GM12878 (cell line): ENCODE data around the gene CMTM4. TPM values are rescaled to one million over a fixed set of nuclear protein-coding genes. Genes with fewer than 3 reads are reported as not detected.
A peak's percentile ranks its signal among the peaks of the same experiment; 100 is the strongest.

Experiments
- ATAC-seq: fragments of 200-7000 bp; cut with Tn5 transposase; 3 replicates; pipeline ENCODE4 v1.9.1; 2020; ENCODE audit warnings: mild to moderate bottlenecking, moderate library complexity
- BruUV-seq: library from RNA; stranded (reverse); fragments of 400-500 nt; replicated peaks from 2 replicates; lab custom pipeline; 2021; lab: Mats Ljungman, UMichigan
- CTCF ChIA-PET: fragments of 300-600 bp; sonication (Branson Sonifier 250); formaldehyde crosslinking; extraction: SDS; loops from one replicate; lab custom pipeline; 2021; ENCODE audit warnings: inconsistent platforms; lab: Yijun Ruan, JAX
- POLR2A ChIA-PET: fragments of 350-600 bp; formaldehyde crosslinking; extraction: SDS; loops from one replicate; lab custom pipeline; 2021; ENCODE audit warnings: inconsistent platforms; lab: Charles Lee
- RAD21 ChIA-PET: fragments of 300-600 bp; sonication (Branson Sonifier 250); formaldehyde crosslinking; loops from one replicate; lab custom pipeline; 2023; ENCODE audit warnings: antibody characterized with exemption; ENCODE audit not compliant: unreplicated experiment; lab: Charles Lee
- SMC1A ChIA-PET: fragments of 300-600 bp; sonication (Branson Sonifier 250); formaldehyde crosslinking; loops from one replicate; lab custom pipeline; 2023; ENCODE audit not compliant: unreplicated experiment, uncharacterized antibody; lab: Charles Lee
- DNase-seq: peaks from one replicate; pipeline ENCODE4 v3.0.0-alpha.2; 2011; ENCODE audit warnings: low read depth, low spot score
- FAIRE-seq: peaks from 3 replicates; lab custom pipeline; 2011; peaks lifted over from hg19 to GRCh38; lab: Jason Lieb, UNC
- H2AFZ ChIP-seq: 2 replicates; pipeline ENCODE4 v1.6.0; 2011; ENCODE audit warnings: low read depth, low read length, control low read depth; ENCODE audit not compliant: control insufficient read depth
- H3K27ac ChIP-seq: 2 replicates; pipeline ENCODE4 v1.5.1; 2011; ENCODE audit warnings: control low read depth; ENCODE audit not compliant: control insufficient read depth, insufficient read depth
- H3K27me3 ChIP-seq, 2 experiments: replicated peaks in 1 of 2; 2 replicates each; pipeline versions ENCODE4 v1.6.0 to v1.6.1; 2011; ENCODE audit warnings: low read length in 1 of 2; ENCODE audit not compliant: control insufficient read depth in 2 of 2, insufficient read depth in 2 of 2
- H3K36me3 ChIP-seq, 2 experiments: 2 replicates each; pipeline ENCODE4 v1.5.1; 2011; ENCODE audit warnings: low read length in 1 of 2; ENCODE audit not compliant: control insufficient read depth in 2 of 2, insufficient read depth in 2 of 2
- H3K4me1 ChIP-seq: 2 replicates; pipeline ENCODE4 v1.6.1; 2011; ENCODE audit warnings: mild to moderate bottlenecking, low read length, moderate library complexity, mixed read lengths; ENCODE audit not compliant: control insufficient read depth, insufficient read depth
- H3K4me2 ChIP-seq: 2 replicates; pipeline ENCODE4 v1.6.0; 2011; ENCODE audit warnings: control low read depth; ENCODE audit not compliant: control insufficient read depth, insufficient read depth
- H3K4me3 ChIP-seq: fragments of 200-600 bp; sonication (generic); 2 replicates; pipeline ENCODE4 v1.5.1; 2016
- H3K79me2 ChIP-seq: 2 replicates; pipeline ENCODE4 v1.6.0; 2011; ENCODE audit warnings: low read length; ENCODE audit not compliant: control insufficient read depth, insufficient read depth
- H3K9ac ChIP-seq: 2 replicates; pipeline ENCODE4 v1.8.0; 2011; ENCODE audit warnings: low read length, control low read depth, mixed read lengths; ENCODE audit not compliant: control insufficient read depth, insufficient read depth
- H3K9me3 ChIP-seq: replicated peaks from 3 replicates; pipeline ENCODE4 v1.5.1; 2011; ENCODE audit warnings: mild to moderate bottlenecking, low read length; ENCODE audit not compliant: control insufficient read depth, insufficient read depth
- H4K20me1 ChIP-seq: 2 replicates; pipeline ENCODE4 v1.6.0; 2011; ENCODE audit not compliant: control insufficient read depth, insufficient read depth
- BHLHE40 ChIP-seq, 2 experiments: fragments of 450-650 bp in 1 of 2; IDR thresholded peaks; 2 replicates each; pipeline ENCODE4 v1.6.1; 2011 to 2017; ENCODE audit warnings: low read depth in 2 of 2, borderline replicate concordance in 1 of 2, improper control_type of control experiment in 1 of 2, low read length in 1 of 2, mild to moderate bottlenecking in 1 of 2
- HDAC2 ChIP-seq: fragments of 200-600 bp; sonication (generic); IDR thresholded peaks from 2 replicates; pipeline ENCODE4 v1.6.1; 2017
- IRF4 ChIP-seq: IDR thresholded peaks from 2 replicates; pipeline ENCODE4 v1.6.1; 2011; ENCODE audit warnings: low read depth, low read length
- KDM1A ChIP-seq: fragments of 200-600 bp; sonication (generic); IDR thresholded peaks from 2 replicates; pipeline ENCODE4 v1.6.1; 2016; ENCODE audit warnings: borderline replicate concordance
- POU2F2 ChIP-seq: IDR thresholded peaks from 3 replicates; pipeline ENCODE4 v1.6.1; 2011; ENCODE audit warnings: low read depth, mild to moderate bottlenecking, low read length, borderline replicate concordance
- RELA ChIP-seq: fragments of 450-650 bp; IDR thresholded peaks from 2 replicates; pipeline ENCODE4 v1.8.0; 2014; ENCODE audit warnings: borderline replicate concordance; ENCODE audit not compliant: partially characterized antibody
- SMAD1 ChIP-seq: fragments of 450-650 bp; IDR thresholded peaks from 2 replicates; pipeline ENCODE4 v1.6.1; 2018; ENCODE audit warnings: mild to moderate bottlenecking, low read depth; ENCODE audit not compliant: partially characterized antibody
- TCF12 ChIP-seq: IDR thresholded peaks from 2 replicates; pipeline ENCODE4 v1.6.1; 2011; ENCODE audit warnings: low read depth, mild to moderate bottlenecking, low read length
- YBX1 ChIP-seq: fragments of 450-650 bp; IDR thresholded peaks from 2 replicates; pipeline ENCODE4 v1.6.1; 2016; ENCODE audit warnings: antibody characterized with exemption
- ZNF24 ChIP-seq: fragments of 450-650 bp; IDR thresholded peaks from 2 replicates; pipeline ENCODE4 v1.6.1; 2017; ENCODE audit warnings: antibody characterized with exemption, mild to moderate bottlenecking
- WGBS: methylation state at CpG from one replicate; pipeline ENCODE4 v1.1.6; 2016; ENCODE audit warnings: low lambda C conversion rate; ENCODE audit not compliant: insufficient replicate concordance, insufficient coverage; ENCODE audit errors: missing lambda C conversion rate; 5-methylcytosine and 5-hydroxymethylcytosine counted together
- in situ Hi-C: fragments of 300-500 bp; cut with MboI; formaldehyde crosslinking; loops from 9 replicates; pipeline ENCODE4 v1.14.3; 2018; ENCODE audit warnings: mixed read lengths
- intact Hi-C: fragments of 100-400 bp; cut with micrococcal nuclease; formaldehyde crosslinking; loops from one replicate; pipeline ENCODE4 v1.14.2; 2022; ENCODE audit not compliant: unreplicated experiment
- polyA plus RNA-seq, 11 experiments: library from polyadenylated mRNA; depleted of rRNA in 4 of 11; unstranded in 6 of 11; stranded (reverse) in 5 of 11; fragments of >200 nt; fragmentation: Nextera tagmentation in 4 of 11; fragmentation: Illumina TruSeq in 1 of 11; extraction: Ambion mirVana in 4 of 11; extraction: Trizol in 1 of 11; gene quantifications; 1 replicate in 1 of 11; 2 replicates in 10 of 11; pipeline versions ENCODE4 v1.2.1 to v1.2.3, GENCODE V29; 2011 to 2016; ENCODE audit warnings: inconsistent platforms in 2 of 11, missing spikeins in 2 of 11, low read depth in 1 of 11
- total RNA-seq, 4 experiments: library from RNA; depleted of rRNA in 3 of 4; stranded (reverse); fragments of >200 nt in 3 of 4; fragmentation: Illumina TruSeq in 1 of 4; extraction: Trizol in 1 of 4; gene quantifications; 2 replicates each; pipeline versions ENCODE4 v1.2.1 to v1.2.3, GENCODE V29; 2013 to 2021
- TF ChIP-seq, protein P1 (sequence below): IDR thresholded peaks from 2 replicates; pipeline ENCODE4 v1.6.1; 2011; ENCODE audit warnings: low read depth, mild to moderate bottlenecking, low read length, moderate library complexity, borderline replicate concordance; ENCODE audit errors: extremely low read depth
- TF ChIP-seq, protein P2 (sequence below): fragments of 450-650 bp; formaldehyde crosslinking; IDR thresholded peaks from 2 replicates; pipeline ENCODE4 v1.4.0; 2022; ENCODE audit warnings: mild to moderate bottlenecking, moderate library complexity

The CMTM4 gene
- total and polyA plus RNA-seq, 10 of the 15 experiments (the other 5 are each of a cell fraction or from before 2014, with no cell fraction given), result 0.02 to 0.43 (median 0.15) TPM; not detected in 2

DNA sequence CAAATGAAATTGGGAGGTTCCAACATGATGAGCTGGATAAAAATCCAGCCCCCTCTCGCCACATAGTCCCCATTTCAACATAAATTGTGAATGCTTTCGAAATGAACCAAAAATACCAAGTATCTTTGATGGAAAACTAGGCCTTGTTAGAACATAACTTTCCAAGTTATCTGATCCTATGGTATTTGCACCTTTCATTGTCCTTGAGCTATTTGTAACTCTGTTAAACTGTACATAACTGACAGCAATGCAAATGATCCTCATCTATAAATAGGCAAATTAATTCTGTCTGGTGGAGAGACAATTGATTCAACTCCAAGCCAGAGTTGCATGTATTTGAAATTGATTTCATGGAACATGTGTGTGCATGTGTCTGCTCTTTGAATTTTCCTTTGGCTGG is 18.2 kb downstream of the CMTM4 start (continued):
- TF ChIP-seq RELA, result no peak

DNA sequence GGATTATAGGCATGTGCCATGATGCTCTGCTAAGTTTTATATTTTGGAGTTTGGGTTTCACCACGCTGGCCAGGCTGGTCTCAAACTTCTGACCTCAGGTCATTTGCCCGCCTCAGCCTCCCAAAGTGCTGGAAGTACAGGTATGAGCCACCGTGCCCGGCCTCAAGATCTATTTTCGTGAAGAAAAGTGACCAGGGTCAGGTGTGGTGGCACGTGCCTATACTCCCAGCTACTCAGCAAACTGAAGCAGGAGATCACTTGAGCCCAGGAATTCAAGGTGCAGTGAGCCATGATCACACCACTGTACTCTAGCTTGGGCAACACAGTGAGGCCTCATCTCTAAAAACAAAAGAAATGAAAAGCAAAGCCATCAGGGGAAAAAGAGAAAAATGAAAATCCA is 18.7 kb downstream of the CMTM4 start:
- H3K9me3 ChIP-seq, result no peaks in the 10 kb centered on the region
- ATAC-seq (no peak), DNase-seq (no peak), FAIRE-seq (no peak)
- no peak overlapping the region for H2AFZ ChIP-seq
- H3K4me1 ChIP-seq, result no peaks in the 10 kb centered on the region
- 5% methylated on average over 6 of the region's 6 CpGs for WGBS
- no peak overlapping the region for H3K27ac ChIP-seq
- H4K20me1 ChIP-seq, result no peaks in the 10 kb centered on the region
- RAD21 ChIA-PET, result no interaction called here
- no peaks in the 10 kb centered on the region for H3K79me2 ChIP-seq
- H3K9ac ChIP-seq, result no peak overlapping the region
- TF ChIP-seq TCF12 (no peak), BHLHE40 (IDR thresholded peaks at IDR 0.05; ENCODE audit: borderline replicate concordance in 1 of 2, low read depth in 2 of 2, low read length in 1 of 2) (0 out of 4 replicates have a peak, but pooled peaks of 1 of the 2 experiments have one; percentile 7)
- intact Hi-C loops, result no loop called here
- POLR2A ChIA-PET, result no interaction called here
- H3K4me2 ChIP-seq, result no peak overlapping the region
- SMC1A ChIA-PET, result no interaction called here
- in situ Hi-C loops, result no loop called here
- CTCF ChIA-PET, result interaction anchor here (1.2 kb wide), 2 partner anchors 14 to 26 kb away, joined by 3 to 5 read pairs; no protein-coding TSS in a partner anchor
- no TSS peak for BruUV-seq
- no peak overlapping the region for H3K4me3 ChIP-seq
- no peaks in the 10 kb centered on the region for H3K27me3 ChIP-seq
- no peaks in the 10 kb centered on the region for H3K36me3 ChIP-seq

DNA sequence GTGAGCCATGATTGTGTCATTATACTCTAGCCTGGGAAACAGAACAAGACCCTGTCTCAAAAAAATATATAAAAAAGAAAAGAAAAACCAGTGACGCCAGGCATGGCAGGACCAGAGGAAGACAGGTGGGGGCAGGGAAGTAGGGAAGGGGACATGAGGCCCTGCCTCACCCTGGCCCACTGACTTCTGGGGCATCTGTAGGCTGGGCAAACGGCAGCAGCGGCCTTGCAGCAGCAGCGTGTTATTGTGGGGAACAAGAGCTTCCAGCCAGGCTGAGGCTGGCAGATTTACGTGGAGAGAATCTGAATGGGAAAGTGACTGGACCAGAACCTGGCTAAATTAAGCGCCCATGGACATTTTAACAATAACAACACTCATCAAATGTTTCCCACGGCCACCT is 19.4 kb downstream of the CMTM4 start:
- CTCF ChIA-PET, result no interaction called here
- BruUV-seq, result no TSS peak
- in situ Hi-C loops (no loop called here), intact Hi-C loops (no loop called here)
- WGBS, result 37% methylated on average over 7 of the region's 7 CpGs
- SMC1A ChIA-PET, result no interaction called here
- no peaks in the 10 kb centered on the region for H3K9me3 ChIP-seq
- H3K36me3 ChIP-seq, result no peaks in the 10 kb centered on the region
- ATAC-seq (no peak), DNase-seq (no peak), FAIRE-seq (no peak)
- no peak overlapping the region for H3K9ac ChIP-seq
- POLR2A ChIA-PET, result no interaction called here
- H4K20me1 ChIP-seq, result no peaks in the 10 kb centered on the region
- no peak overlapping the region for H3K4me3 ChIP-seq
- no peaks in the 10 kb centered on the region for H3K4me1 ChIP-seq
- H3K79me2 ChIP-seq, result no peaks in the 10 kb centered on the region
- no peak overlapping the region for H2AFZ ChIP-seq
- no peaks in the 10 kb centered on the region for H3K27me3 ChIP-seq
- TF ChIP-seq POU2F2 (no peak), YBX1 (no peak), IRF4 (no peak), HDAC2 (no peak), ZNF24 (no peak), KDM1A (no peak), SMAD1 (no peak)
- TF ChIP-seq, protein P1, sequence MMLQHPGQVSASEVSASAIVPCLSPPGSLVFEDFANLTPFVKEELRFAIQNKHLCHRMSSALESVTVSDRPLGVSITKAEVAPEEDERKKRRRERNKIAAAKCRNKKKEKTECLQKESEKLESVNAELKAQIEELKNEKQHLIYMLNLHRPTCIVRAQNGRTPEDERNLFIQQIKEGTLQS, result no peak
- TF ChIP-seq, protein P2, sequence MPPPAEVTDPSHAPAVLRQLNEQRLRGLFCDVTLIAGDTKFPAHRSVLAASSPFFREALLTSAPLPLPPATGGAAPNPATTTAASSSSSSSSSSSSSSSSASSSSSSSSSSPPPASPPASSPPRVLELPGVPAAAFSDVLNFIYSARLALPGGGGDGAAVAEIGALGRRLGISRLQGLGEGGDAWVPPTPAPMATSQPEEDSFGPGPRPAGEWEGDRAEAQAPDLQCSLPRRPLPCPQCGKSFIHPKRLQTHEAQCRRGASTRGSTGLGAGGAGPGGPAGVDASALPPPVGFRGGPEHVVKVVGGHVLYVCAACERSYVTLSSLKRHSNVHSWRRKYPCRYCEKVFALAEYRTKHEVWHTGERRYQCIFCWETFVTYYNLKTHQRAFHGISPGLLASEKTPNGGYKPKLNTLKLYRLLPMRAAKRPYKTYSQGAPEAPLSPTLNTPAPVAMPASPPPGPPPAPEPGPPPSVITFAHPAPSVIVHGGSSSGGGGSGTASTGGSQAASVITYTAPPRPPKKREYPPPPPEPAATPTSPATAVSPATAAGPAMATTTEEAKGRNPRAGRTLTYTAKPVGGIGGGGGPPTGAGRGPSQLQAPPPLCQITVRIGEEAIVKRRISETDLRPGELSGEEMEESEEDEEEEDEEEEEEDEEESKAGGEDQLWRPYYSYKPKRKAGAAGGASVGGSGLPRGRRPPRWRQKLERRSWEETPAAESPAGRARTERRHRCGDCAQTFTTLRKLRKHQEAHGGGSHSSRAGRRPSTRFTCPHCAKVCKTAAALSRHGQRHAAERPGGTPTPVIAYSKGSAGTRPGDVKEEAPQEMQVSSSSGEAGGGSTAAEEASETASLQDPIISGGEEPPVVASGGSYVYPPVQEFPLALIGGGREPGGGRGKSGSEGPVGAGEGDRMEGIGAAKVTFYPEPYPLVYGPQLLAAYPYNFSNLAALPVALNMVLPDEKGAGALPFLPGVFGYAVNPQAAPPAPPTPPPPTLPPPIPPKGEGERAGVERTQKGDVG (CRISPR knock-in tag), result no peak
- RAD21 ChIA-PET, result no interaction called here
- no peak overlapping the region for H3K27ac ChIP-seq
- no peak overlapping the region for H3K4me2 ChIP-seq
